GM13977 (cell line): Measurements from ENCODE around the gene SRP9.

Experiments
- DNase-seq: peaks from one replicate; pipeline ENCODE4 v3.0.0; 2012; ENCODE audit warnings: low spot score
- CTCF ChIP-seq: IDR thresholded peaks from 2 replicates; pipeline ENCODE4 v1.5.1; 2012; ENCODE audit warnings: mild to moderate bottlenecking, control low read depth; ENCODE audit not compliant: insufficient read depth; ENCODE audit errors: extremely low read depth, missing control alignments
- in situ Hi-C: fragments of 300-500 bp; cut with MboI; formaldehyde crosslinking; loops from one replicate; pipeline ENCODE4 v1.12.0; 2022; ENCODE audit warnings: low sequenced_read_pairs, low pct_unique_long_range_greater_than_20kb, mixed read lengths, inconsistent platforms; ENCODE audit not compliant: unreplicated experiment

SRP9 gene

GRCh38 chr1:225777583-225778336, at the start of gene SRP9:
SRP9 (plus strand) TSS chr1:225777826; CDS start chr1:225777941, 115 bp downstream.
- DNase-seq: peak; percentile 93
- peak; percentile 95 for TF ChIP-seq CTCF
- in situ Hi-C loops: no loop called here

- in situ Hi-C loops: no loop called here
- TF ChIP-seq CTCF: no peak
- DNase-seq: no peak
These were observed 46.1 kb upstream of the SRP9 start for GRCh38 chr1:225731491-225731890.

GRCh38 chr1:225733254-225733653, 44.4 kb upstream of the SRP9 start:
- TF ChIP-seq CTCF: no peak
- no peak for DNase-seq
- in situ Hi-C loops: no loop called here

GRCh38 chr1:225735252-225736149, 42.1 kb upstream of the SRP9 start:
- no peak for DNase-seq
- TF ChIP-seq CTCF: no peak
- in situ Hi-C loops: no loop called here

GRCh38 chr1:225736437-225737098, 41.1 kb upstream of the SRP9 start:
- TF ChIP-seq CTCF: no peak
- in situ Hi-C loops: no loop called here
- no peak for DNase-seq

GRCh38 chr1:225737161-225737560, 40.5 kb upstream of the SRP9 start:
- in situ Hi-C loops: no loop called here
- DNase-seq: no peak
- TF ChIP-seq CTCF: no peak
